HEK293T (cell line): ENCODE data around the gene RAB1A.

Source experiments
- BHLHE40 ChIP-seq: fragments of 450-650 bp; IDR thresholded peaks from 2 replicates; pipeline ENCODE4 v1.6.1; 2016; ENCODE audit warnings: mild to moderate bottlenecking, moderate library complexity, borderline replicate concordance
- ELF4 ChIP-seq: fragments of 450-650 bp; IDR thresholded peaks from 2 replicates; pipeline ENCODE4 v1.6.1; 2017; ENCODE audit warnings: antibody characterized with exemption
- FOXK2 ChIP-seq: fragments of 450-650 bp; IDR thresholded peaks from 2 replicates; pipeline ENCODE4 v1.6.1; 2016; ENCODE audit warnings: mild to moderate bottlenecking
- FOXM1 ChIP-seq: fragments of 450-650 bp; IDR thresholded peaks from 2 replicates; pipeline ENCODE4 v1.6.1; 2017; ENCODE audit warnings: mild to moderate bottlenecking, borderline replicate concordance
- LEF1 ChIP-seq: fragments of 450-650 bp; IDR thresholded peaks from 2 replicates; pipeline ENCODE4 v1.6.1; 2017; ENCODE audit warnings: mild to moderate bottlenecking, borderline replicate concordance
- NFRKB ChIP-seq: fragments of 450-650 bp; IDR thresholded peaks from 2 replicates; pipeline ENCODE4 v1.6.1; 2016; ENCODE audit warnings: mild to moderate bottlenecking, moderate library complexity
- PKNOX1 ChIP-seq: fragments of 450-650 bp; IDR thresholded peaks from 2 replicates; pipeline ENCODE4 v1.6.1; 2016
- SP1 ChIP-seq: fragments of 450-650 bp; IDR thresholded peaks from 2 replicates; pipeline ENCODE4 v1.6.1; 2017
- TARDBP ChIP-seq: fragments of 450-650 bp; IDR thresholded peaks from 2 replicates; pipeline ENCODE4 v1.6.1; 2016
- ZNF384 ChIP-seq: fragments of 450-650 bp; IDR thresholded peaks from 2 replicates; pipeline ENCODE4 v1.6.1; 2016

GRCh38 chr2:65103013-65103715 is 26.7 kb downstream of the RAB1A start:
- no peak for TF ChIP-seq FOXM1
- TF ChIP-seq PKNOX1, result no peak
- TF ChIP-seq NFRKB, result no peak
- no peak for TF ChIP-seq FOXK2
- no peak for TF ChIP-seq TARDBP
- TF ChIP-seq BHLHE40, result no peak
- TF ChIP-seq SP1, result no peak
- no peak for TF ChIP-seq LEF1
- TF ChIP-seq ELF4, result no peak
- no peak for TF ChIP-seq ZNF384
